HCT116 (cell line): ENCODE data around the gene GGA2. TPM values are rescaled to one million over a fixed set of nuclear protein-coding genes. Genes with fewer than 3 reads are reported as not detected.

Experiments used
- ATAC-seq: fragments of 200-7000 bp; cut with Tn5 transposase; 2 replicates; pipeline ENCODE4 v1.9.1; 2020; ENCODE audit warnings: mild to moderate bottlenecking, moderate library complexity
- BruUV-seq: library from RNA; stranded (reverse); fragments of 400-500 nt; replicated peaks from 2 replicates; lab custom pipeline; 2021; lab: Mats Ljungman, UMichigan
- CTCF ChIA-PET: fragments of 300-600 bp; sonication (Branson Sonifier 250); formaldehyde crosslinking; loops from one replicate; lab custom pipeline; 2021; ENCODE audit warnings: antibody characterized with exemption; lab: Charles Lee
- POLR2A ChIA-PET: fragments of 300-600, 350-600 bp; sonication (Branson Sonifier 250); formaldehyde crosslinking; loops from one replicate; lab custom pipeline; 2021; ENCODE audit warnings: antibody characterized with exemption; lab: Charles Lee
- RAD21 ChIA-PET, 2 experiments: fragments of 300-600 bp; sonication (Branson Sonifier 250); formaldehyde crosslinking; loops; one replicate each; lab custom pipeline; 2023; ENCODE audit warnings: low total read pairs in 2 of 2; ENCODE audit not compliant: uncharacterized antibody in 2 of 2, unreplicated experiment in 2 of 2, low non-redundant PET in 1 of 2; lab: Charles Lee
- DNase-seq: peaks from one replicate; pipeline ENCODE4 v3.0.0-alpha.2; 2010; ENCODE audit warnings: low read depth, low spot score
- H2AFZ ChIP-seq: fragments of 200-600 bp; shearing (Covaris generic), sonication (generic); 2 replicates; pipeline ENCODE4 v1.6.1; 2017; ENCODE audit warnings: low read depth, mixed run types, mixed read lengths, antibody characterized with exemption, low read length; ENCODE audit not compliant: poor library complexity, severe bottlenecking
- H3K27ac ChIP-seq: 2 replicates; pipeline ENCODE4 v1.5.1; 2012; ENCODE audit warnings: low read depth, low read length
- H3K27me3 ChIP-seq: fragments of 200-600 bp; sonication (generic); 2 replicates; pipeline ENCODE4 v1.6.1; 2016; ENCODE audit warnings: mixed run types, low read length, mixed read lengths; ENCODE audit not compliant: insufficient read depth
- H3K36me3 ChIP-seq, 2 experiments: fragments of 200-500 bp in 1 of 2; fragments of 200-600 bp in 1 of 2; sonication (Bioruptor generic) in 1 of 2; sonication (generic) in 1 of 2; 2 replicates each; pipeline versions ENCODE4 v1.5.1 to v1.6.1; 2014 to 2016; ENCODE audit warnings: low read length in 2 of 2, inconsistent platforms in 1 of 2, mixed read lengths in 1 of 2, mixed run types in 1 of 2; ENCODE audit not compliant: insufficient read depth in 2 of 2, control insufficient read depth in 1 of 2
- H3K4me1 ChIP-seq, 2 experiments: fragments of 200-600 bp in 1 of 2; sonication (generic) in 1 of 2; 2 replicates each; pipeline versions ENCODE4 v1.5.1 to v1.6.1; 2012 to 2017; ENCODE audit warnings: low read length in 2 of 2, inconsistent platforms in 1 of 2, mild to moderate bottlenecking in 1 of 2, mixed read lengths in 1 of 2, mixed run types in 1 of 2, moderate library complexity in 1 of 2; ENCODE audit not compliant: insufficient read depth in 2 of 2, control insufficient read depth in 1 of 2
- H3K4me2 ChIP-seq: fragments of 200-600 bp; sonication (generic); 2 replicates; pipeline ENCODE4 v1.6.1; 2017; ENCODE audit warnings: mixed run types, low read length, mixed read lengths
- H3K4me3 ChIP-seq, 2 experiments: fragments of 200-600 bp in 1 of 2; sonication (generic) in 1 of 2; replicated peaks in 1 of 2; 2 replicates each; pipeline ENCODE4 v1.5.1; 2011 to 2016; ENCODE audit warnings: low read length in 2 of 2, control low read depth in 1 of 2, low read depth in 1 of 2, mild to moderate bottlenecking in 1 of 2, mixed read lengths in 1 of 2, mixed run types in 1 of 2
- H3K79me2 ChIP-seq: fragments of 200-600 bp; sonication (generic); 2 replicates; pipeline ENCODE4 v1.6.1; 2017; ENCODE audit warnings: mild to moderate bottlenecking, mixed run types, low read length, moderate library complexity, mixed read lengths; ENCODE audit not compliant: insufficient read depth
- H3K9ac ChIP-seq: fragments of 200-600 bp; sonication (generic); 2 replicates; pipeline ENCODE4 v1.6.1; 2016; ENCODE audit warnings: low read length, mixed read lengths
- H3K9me2 ChIP-seq: fragments of 200-600 bp; sonication (generic), shearing (Covaris generic); 2 replicates; pipeline ENCODE4 v1.6.1; 2017; ENCODE audit warnings: mixed run types, mild to moderate bottlenecking, moderate library complexity; ENCODE audit not compliant: insufficient read depth
- H3K9me3 ChIP-seq, 2 experiments: fragments of 200-500 bp in 1 of 2; fragments of 200-600 bp in 1 of 2; sonication (Bioruptor generic) in 1 of 2; sonication (generic) in 1 of 2; 2 replicates each; pipeline ENCODE4 v1.6.1; 2014 to 2017; ENCODE audit warnings: low read length in 2 of 2, mixed read lengths in 2 of 2, inconsistent platforms in 1 of 2, low read depth in 1 of 2, mild to moderate bottlenecking in 1 of 2, mixed run types in 1 of 2, moderate library complexity in 1 of 2; ENCODE audit not compliant: control insufficient read depth in 1 of 2, insufficient read depth in 1 of 2
- H4K20me1 ChIP-seq: fragments of 200-600 bp; sonication (generic), shearing (Covaris generic); 2 replicates; pipeline ENCODE4 v1.6.1; 2017; ENCODE audit warnings: mixed run types, mild to moderate bottlenecking, moderate library complexity; ENCODE audit not compliant: insufficient read depth
- CBX3 ChIP-seq: IDR thresholded peaks from 2 replicates; pipeline ENCODE4 v1.6.1; 2012; ENCODE audit warnings: low read depth
- CEBPB ChIP-seq: IDR thresholded peaks from 2 replicates; pipeline ENCODE4 v1.6.1; 2012; ENCODE audit warnings: low read depth
- ELF1 ChIP-seq: IDR thresholded peaks from 2 replicates; pipeline ENCODE4 v1.6.1; 2012; ENCODE audit warnings: low read depth, borderline replicate concordance
- EZH2 ChIP-seq: fragments of 200-600 bp; sonication (generic); IDR thresholded peaks from 2 replicates; pipeline ENCODE4 v1.6.1; 2017; ENCODE audit warnings: antibody characterized with exemption, mixed run types
- EZH2phosphoT487 ChIP-seq: fragments of 200-600 bp; IDR thresholded peaks from 2 replicates; pipeline ENCODE4 v1.6.1; 2018; ENCODE audit warnings: antibody characterized with exemption, borderline replicate concordance
- POLR2A ChIP-seq: IDR thresholded peaks from 2 replicates; pipeline ENCODE4 v1.7.0; 2011; ENCODE audit warnings: borderline replicate concordance; ENCODE audit not compliant: insufficient read depth, insufficient read length; ENCODE audit errors: extremely low read depth
- SIN3A ChIP-seq: IDR thresholded peaks from 2 replicates; pipeline ENCODE4 v1.6.1; 2012; ENCODE audit warnings: low read depth
- SRF ChIP-seq: IDR thresholded peaks from 2 replicates; pipeline ENCODE4 v1.6.1; 2012; ENCODE audit warnings: low read depth
- YY1 ChIP-seq: IDR thresholded peaks from 2 replicates; pipeline ENCODE4 v1.6.1; 2011; ENCODE audit warnings: low read length, low read depth, moderate library complexity, mild to moderate bottlenecking; ENCODE audit not compliant: insufficient replicate concordance; ENCODE audit errors: extremely low read depth
- ZFX ChIP-seq: fragments of 450-650 bp; IDR thresholded peaks from 2 replicates; pipeline ENCODE4 v1.6.1; 2017
- intact Hi-C: fragments of 100-400 bp; cut with micrococcal nuclease; formaldehyde crosslinking; loops from 2 replicates; pipeline ENCODE4 v1.10.0; 2022
- total RNA-seq: library from RNA; stranded (reverse); gene quantifications from one replicate; pipeline ENCODE4 v1.2.1, GENCODE V29; 2021; ENCODE audit not compliant: unreplicated experiment
- TF ChIP-seq, protein P1 (sequence below), 3 experiments: fragments of 200-600 bp in 1 of 3; sonication (generic) in 1 of 3; IDR thresholded peaks in 2 of 3; conservative IDR thresholded peaks in 1 of 3; 2 replicates each; pipeline ENCODE4 v1.5.1; 2012 to 2017; ENCODE audit warnings: low read depth in 2 of 3, low read length in 2 of 3, antibody characterized with exemption in 1 of 3, borderline replicate concordance in 1 of 3, control low read depth in 1 of 3, mild to moderate bottlenecking in 1 of 3, mixed read lengths in 1 of 3, mixed run types in 1 of 3, moderate library complexity in 1 of 3; ENCODE audit not compliant: insufficient read depth in 1 of 3
- TF ChIP-seq, protein P2 (sequence below): IDR thresholded peaks from 2 replicates; pipeline ENCODE4 v1.6.1; 2012; ENCODE audit warnings: low read depth

Gene GGA2
- total RNA-seq, 1 experiment from 2014 or later: 68.3 TPM

DNA sequence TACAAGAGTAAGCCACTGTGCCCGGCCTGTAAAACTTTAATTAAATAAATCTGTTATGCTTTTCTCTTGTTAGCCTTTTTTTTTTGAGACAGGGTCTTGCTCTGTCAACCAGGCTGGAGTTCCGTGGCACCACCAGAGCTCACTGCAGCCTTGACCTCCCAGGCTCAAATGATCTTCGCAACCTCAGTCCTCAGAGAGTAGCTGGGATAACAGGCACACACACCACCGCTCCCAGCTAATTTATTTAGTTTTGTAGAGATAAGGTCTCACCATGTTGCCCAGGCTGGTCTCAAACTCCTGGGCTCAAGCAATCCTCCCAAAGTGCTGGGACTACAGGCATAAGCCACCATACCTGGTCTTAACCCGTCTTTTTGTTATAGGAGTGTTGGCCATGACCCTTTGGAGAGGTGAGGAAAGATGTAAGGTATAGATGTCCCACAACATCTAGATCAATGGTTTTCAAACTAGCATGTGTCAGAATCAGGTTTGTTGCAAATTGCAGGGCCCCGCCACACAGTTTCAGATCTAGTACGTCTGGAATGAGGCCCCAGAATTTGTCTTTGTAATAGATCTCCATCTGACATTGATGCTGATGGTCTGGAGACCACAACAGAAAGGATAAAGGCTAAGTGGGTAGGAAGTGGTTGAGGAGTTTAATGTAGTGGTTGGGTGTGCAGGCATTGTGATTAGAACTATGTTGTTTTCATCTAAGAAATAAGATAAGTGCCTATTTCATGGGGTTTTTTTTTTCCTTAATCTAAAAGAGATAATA lies 4.3 kb upstream of the GGA2 start:
- H3K79me2 ChIP-seq: peaks cover 3% of the 10 kb centered on the region
- DNase-seq (no peak), ATAC-seq (no peak)
- H3K4me2 ChIP-seq: no peak overlapping the region
- no peak overlapping the region for H3K4me3 ChIP-seq
- no peaks in the 10 kb centered on the region for H3K27me3 ChIP-seq
- H3K9ac ChIP-seq: no peak overlapping the region
- no peaks in the 10 kb centered on the region for H4K20me1 ChIP-seq
- peaks cover 2 to 9% of the 10 kb centered on the region in 2 experiments; a peak in 2 of 4 replicates for H3K4me1 ChIP-seq
- no TSS peak for BruUV-seq
- peaks cover 0 to 5% of the 10 kb centered on the region in 2 experiments; a peak in 3 of 4 replicates for H3K36me3 ChIP-seq
- no peaks in the 10 kb centered on the region for H3K9me2 ChIP-seq
- no peak overlapping the region for H3K27ac ChIP-seq
- intact Hi-C loops: no loop called here
- ChIA-PET POLR2A (interaction anchor here (0.8 kb wide), 2 partner anchors 43 to 83 kb away, joined by 3 read pairs; partner anchors contain the start of genes EARS2 and UBFD1), RAD21 (no interaction called here), CTCF (no interaction called here)
- no peaks in the 10 kb centered on the region for H3K9me3 ChIP-seq
- H2AFZ ChIP-seq: no peak overlapping the region
- TF ChIP-seq, protein P1, sequence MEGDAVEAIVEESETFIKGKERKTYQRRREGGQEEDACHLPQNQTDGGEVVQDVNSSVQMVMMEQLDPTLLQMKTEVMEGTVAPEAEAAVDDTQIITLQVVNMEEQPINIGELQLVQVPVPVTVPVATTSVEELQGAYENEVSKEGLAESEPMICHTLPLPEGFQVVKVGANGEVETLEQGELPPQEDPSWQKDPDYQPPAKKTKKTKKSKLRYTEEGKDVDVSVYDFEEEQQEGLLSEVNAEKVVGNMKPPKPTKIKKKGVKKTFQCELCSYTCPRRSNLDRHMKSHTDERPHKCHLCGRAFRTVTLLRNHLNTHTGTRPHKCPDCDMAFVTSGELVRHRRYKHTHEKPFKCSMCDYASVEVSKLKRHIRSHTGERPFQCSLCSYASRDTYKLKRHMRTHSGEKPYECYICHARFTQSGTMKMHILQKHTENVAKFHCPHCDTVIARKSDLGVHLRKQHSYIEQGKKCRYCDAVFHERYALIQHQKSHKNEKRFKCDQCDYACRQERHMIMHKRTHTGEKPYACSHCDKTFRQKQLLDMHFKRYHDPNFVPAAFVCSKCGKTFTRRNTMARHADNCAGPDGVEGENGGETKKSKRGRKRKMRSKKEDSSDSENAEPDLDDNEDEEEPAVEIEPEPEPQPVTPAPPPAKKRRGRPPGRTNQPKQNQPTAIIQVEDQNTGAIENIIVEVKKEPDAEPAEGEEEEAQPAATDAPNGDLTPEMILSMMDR (IDR thresholded peaks at IDR 0.05 in 2 of 3, conservative IDR thresholded peaks at IDR 0.05 in 1 of 3; ENCODE audit: borderline replicate concordance in 1 of 3, insufficient read depth in 1 of 3, low read depth in 2 of 3, low read length in 2 of 3): no peak
- TF ChIP-seq SRF (no peak), CEBPB (no peak), SIN3A (no peak), YY1 (no peak), EZH2phosphoT487 (no peak), EZH2 (no peak), ZFX (no peak), CBX3 (no peak), POLR2A (no peak), ELF1 (no peak)
- TF ChIP-seq, protein P2, sequence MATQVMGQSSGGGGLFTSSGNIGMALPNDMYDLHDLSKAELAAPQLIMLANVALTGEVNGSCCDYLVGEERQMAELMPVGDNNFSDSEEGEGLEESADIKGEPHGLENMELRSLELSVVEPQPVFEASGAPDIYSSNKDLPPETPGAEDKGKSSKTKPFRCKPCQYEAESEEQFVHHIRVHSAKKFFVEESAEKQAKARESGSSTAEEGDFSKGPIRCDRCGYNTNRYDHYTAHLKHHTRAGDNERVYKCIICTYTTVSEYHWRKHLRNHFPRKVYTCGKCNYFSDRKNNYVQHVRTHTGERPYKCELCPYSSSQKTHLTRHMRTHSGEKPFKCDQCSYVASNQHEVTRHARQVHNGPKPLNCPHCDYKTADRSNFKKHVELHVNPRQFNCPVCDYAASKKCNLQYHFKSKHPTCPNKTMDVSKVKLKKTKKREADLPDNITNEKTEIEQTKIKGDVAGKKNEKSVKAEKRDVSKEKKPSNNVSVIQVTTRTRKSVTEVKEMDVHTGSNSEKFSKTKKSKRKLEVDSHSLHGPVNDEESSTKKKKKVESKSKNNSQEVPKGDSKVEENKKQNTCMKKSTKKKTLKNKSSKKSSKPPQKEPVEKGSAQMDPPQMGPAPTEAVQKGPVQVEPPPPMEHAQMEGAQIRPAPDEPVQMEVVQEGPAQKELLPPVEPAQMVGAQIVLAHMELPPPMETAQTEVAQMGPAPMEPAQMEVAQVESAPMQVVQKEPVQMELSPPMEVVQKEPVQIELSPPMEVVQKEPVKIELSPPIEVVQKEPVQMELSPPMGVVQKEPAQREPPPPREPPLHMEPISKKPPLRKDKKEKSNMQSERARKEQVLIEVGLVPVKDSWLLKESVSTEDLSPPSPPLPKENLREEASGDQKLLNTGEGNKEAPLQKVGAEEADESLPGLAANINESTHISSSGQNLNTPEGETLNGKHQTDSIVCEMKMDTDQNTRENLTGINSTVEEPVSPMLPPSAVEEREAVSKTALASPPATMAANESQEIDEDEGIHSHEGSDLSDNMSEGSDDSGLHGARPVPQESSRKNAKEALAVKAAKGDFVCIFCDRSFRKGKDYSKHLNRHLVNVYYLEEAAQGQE: no peak
